ENCODE results near the gene TMEM184A. TPM values are rescaled to one million over a fixed set of nuclear protein-coding genes. Genes with fewer than 3 reads are reported as not detected.

TMEM184A gene
- total and polyA plus RNA-seq, 9 donors = 0.45 to 4.2 (median 0.57) TPM

- H3K4me1 ChIP-seq (ENCODE audit: control insufficient read depth, insufficient read depth, low read length) = peaks cover 69% of the 10 kb centered on the region
- no peaks in the 10 kb centered on the region for H3K9me3 ChIP-seq (replicated peaks; ENCODE audit: control insufficient read depth, low read depth, low read length)
- peaks cover 2% of the 10 kb centered on the region for H3K27me3 ChIP-seq (ENCODE audit: control insufficient read depth, insufficient read depth, low read length)
- H3K27ac ChIP-seq (ENCODE audit: low read length) = peak overlapping the region; percentile 94
- DNase-seq = peak; percentile 61
- no peak overlapping the region for H3K4me3 ChIP-seq (ENCODE audit: low read length)
- no peaks in the 10 kb centered on the region for H3K36me3 ChIP-seq (ENCODE audit: control insufficient read depth, insufficient read depth, low read length)
- WGBS (ENCODE audit: insufficient coverage) = 66% methylated on average over 23 of the region's 24 CpGs
These were observed 22.3 kb downstream of the TMEM184A start for GRCh38 chr7:1533547-1534329.

- H3K4me1 ChIP-seq (ENCODE audit: control insufficient read depth, insufficient read depth, low read length) = peaks cover 63% of the 10 kb centered on the region
These were observed 22.8 kb downstream of the TMEM184A start for GRCh38 chr7:1533255-1533546.

GRCh38 chr7:1532456-1533254, 23.4 kb downstream of the TMEM184A start:
- peaks cover 58% of the 10 kb centered on the region for H3K4me1 ChIP-seq (ENCODE audit: control insufficient read depth, insufficient read depth, low read length)
- H3K4me3 ChIP-seq (ENCODE audit: low read length) = peak overlapping the region; percentile 38
- H3K27me3 ChIP-seq (ENCODE audit: control insufficient read depth, insufficient read depth, low read length) = peaks cover 2% of the 10 kb centered on the region
- 6% methylated on average over 30 of the region's 36 CpGs for WGBS (ENCODE audit: insufficient coverage)
- H3K27ac ChIP-seq (ENCODE audit: low read length) = peak overlapping the region; percentile 94
- H3K36me3 ChIP-seq (ENCODE audit: control insufficient read depth, insufficient read depth, low read length) = no peaks in the 10 kb centered on the region
- DNase-seq = peak; percentile 87
- no peaks in the 10 kb centered on the region for H3K9me3 ChIP-seq (replicated peaks; ENCODE audit: control insufficient read depth, low read depth, low read length)

More at GRCh38 chr7:1533255-1533546, 22.8 kb downstream of the TMEM184A start:
- WGBS (ENCODE audit: insufficient coverage) = 48% methylated on average over 5 of the region's 9 CpGs
- peak overlapping the region; percentile 94 for H3K27ac ChIP-seq (ENCODE audit: low read length)
- no peaks in the 10 kb centered on the region for H3K36me3 ChIP-seq (ENCODE audit: control insufficient read depth, insufficient read depth, low read length)
- no peak for DNase-seq
- H3K9me3 ChIP-seq (replicated peaks; ENCODE audit: control insufficient read depth, low read depth, low read length) = no peaks in the 10 kb centered on the region
- peak overlapping the region; percentile 38 for H3K4me3 ChIP-seq (ENCODE audit: low read length)
- H3K27me3 ChIP-seq (ENCODE audit: control insufficient read depth, insufficient read depth, low read length) = peaks cover 2% of the 10 kb centered on the region

- DNase-seq = peak; percentile 51
- no peaks in the 10 kb centered on the region for H3K9me3 ChIP-seq (replicated peaks; ENCODE audit: control insufficient read depth, low read depth, low read length)
- WGBS (ENCODE audit: insufficient coverage) = 79% methylated on average over 2 of the region's 10 CpGs
- H3K27ac ChIP-seq (ENCODE audit: low read length) = peak overlapping the region; percentile 94
- H3K4me3 ChIP-seq (ENCODE audit: low read length) = peak overlapping the region; percentile 48
- H3K4me1 ChIP-seq (ENCODE audit: control insufficient read depth, insufficient read depth, low read length) = peaks cover 51% of the 10 kb centered on the region
- H3K27me3 ChIP-seq (ENCODE audit: control insufficient read depth, insufficient read depth, low read length) = peaks cover 2% of the 10 kb centered on the region
- no peaks in the 10 kb centered on the region for H3K36me3 ChIP-seq (ENCODE audit: control insufficient read depth, insufficient read depth, low read length)
These were observed 24.0 kb downstream of the TMEM184A start for GRCh38 chr7:1531979-1532455.

GRCh38 chr7:1531263-1531978, 24.6 kb downstream of the TMEM184A start:
- Histone ChIP-seq H3K4me1 (ENCODE audit: control insufficient read depth, insufficient read depth, low read length) (peaks cover 45% of the 10 kb centered on the region), H3K27me3 (ENCODE audit: control insufficient read depth, insufficient read depth, low read length) (peaks cover 4% of the 10 kb centered on the region), H3K36me3 (ENCODE audit: control insufficient read depth, insufficient read depth, low read length) (no peaks in the 10 kb centered on the region), H3K27ac (ENCODE audit: low read length) (peak overlapping the region; percentile 94), H3K4me3 (ENCODE audit: low read length) (peak overlapping the region; percentile 48), H3K9me3 (replicated peaks; ENCODE audit: control insufficient read depth, low read depth, low read length) (no peaks in the 10 kb centered on the region)
- WGBS (ENCODE audit: insufficient coverage) = 8% methylated on average over 55 of the region's 55 CpGs
- peak; percentile 57 for DNase-seq

- peaks cover 6% of the 10 kb centered on the region for H3K27me3 ChIP-seq (ENCODE audit: control insufficient read depth, insufficient read depth, low read length)
- under 1% methylated on average over 45 of the region's 45 CpGs for WGBS (ENCODE audit: insufficient coverage)
- peak; percentile 20 for DNase-seq
These were observed 25.1 kb downstream of the TMEM184A start for GRCh38 chr7:1530946-1531262.

GRCh38 chr7:1529383-1530116, 26.5 kb downstream of the TMEM184A start:
- peak; percentile 29 for DNase-seq
- no peak overlapping the region for H3K27ac ChIP-seq (ENCODE audit: low read length)
- no peaks in the 10 kb centered on the region for H3K36me3 ChIP-seq (ENCODE audit: control insufficient read depth, insufficient read depth, low read length)

More at GRCh38 chr7:1530946-1531262, 25.1 kb downstream of the TMEM184A start:
- H3K36me3 ChIP-seq (ENCODE audit: control insufficient read depth, insufficient read depth, low read length) = no peaks in the 10 kb centered on the region
- H3K4me3 ChIP-seq (ENCODE audit: low read length) = no peak overlapping the region
- H3K27ac ChIP-seq (ENCODE audit: low read length) = no peak overlapping the region
- H3K4me1 ChIP-seq (ENCODE audit: control insufficient read depth, insufficient read depth, low read length) = peaks cover 40% of the 10 kb centered on the region
- no peaks in the 10 kb centered on the region for H3K9me3 ChIP-seq (replicated peaks; ENCODE audit: control insufficient read depth, low read depth, low read length)

GRCh38 chr7:1526271-1526754, 29.7 kb downstream of the TMEM184A start:
- DNase-seq = no peak
- no peaks in the 10 kb centered on the region for H3K36me3 ChIP-seq (ENCODE audit: control insufficient read depth, insufficient read depth, low read length)
- peaks cover 27% of the 10 kb centered on the region for H3K27me3 ChIP-seq (ENCODE audit: control insufficient read depth, insufficient read depth, low read length)
- H3K4me1 ChIP-seq (ENCODE audit: control insufficient read depth, insufficient read depth, low read length) = peaks cover 6% of the 10 kb centered on the region
- no peak overlapping the region for H3K27ac ChIP-seq (ENCODE audit: low read length)
- H3K4me3 ChIP-seq (ENCODE audit: low read length) = no peak overlapping the region
- WGBS (ENCODE audit: insufficient coverage) = 51% methylated on average over 6 of the region's 6 CpGs
- no peaks in the 10 kb centered on the region for H3K9me3 ChIP-seq (replicated peaks; ENCODE audit: control insufficient read depth, low read depth, low read length)

More at GRCh38 chr7:1529383-1530116, 26.5 kb downstream of the TMEM184A start:
- Histone ChIP-seq H3K9me3 (replicated peaks; ENCODE audit: control insufficient read depth, low read depth, low read length) (no peaks in the 10 kb centered on the region), H3K4me1 (ENCODE audit: control insufficient read depth, insufficient read depth, low read length) (peaks cover 36% of the 10 kb centered on the region), H3K27me3 (ENCODE audit: control insufficient read depth, insufficient read depth, low read length) (peaks cover 9% of the 10 kb centered on the region), H3K4me3 (ENCODE audit: low read length) (no peak overlapping the region)
- WGBS (ENCODE audit: insufficient coverage) = 62% methylated on average over 19 of the region's 21 CpGs

GRCh38 chr7:1525409-1525808, 30.6 kb downstream of the TMEM184A start:
- no peak overlapping the region for H3K27ac ChIP-seq (ENCODE audit: low read length)
- peaks cover 27% of the 10 kb centered on the region for H3K27me3 ChIP-seq (ENCODE audit: control insufficient read depth, insufficient read depth, low read length)
- H3K36me3 ChIP-seq (ENCODE audit: control insufficient read depth, insufficient read depth, low read length) = no peaks in the 10 kb centered on the region
- H3K4me1 ChIP-seq (ENCODE audit: control insufficient read depth, insufficient read depth, low read length) = peaks cover 5% of the 10 kb centered on the region
- H3K4me3 ChIP-seq (ENCODE audit: low read length) = no peak overlapping the region
- DNase-seq = no peak
- H3K9me3 ChIP-seq (replicated peaks; ENCODE audit: control insufficient read depth, low read depth, low read length) = no peaks in the 10 kb centered on the region
- 90% methylated on average over 6 of the region's 6 CpGs for WGBS (ENCODE audit: insufficient coverage)
